HepG2 (cell line): ENCODE measurements around the gene SLC2A11. TPM values are rescaled to one million over a fixed set of nuclear protein-coding genes. Genes with fewer than 3 reads are reported as not detected.

Experiments
- ARID5B ChIP-seq: IDR thresholded peaks from 2 replicates; pipeline ENCODE4 v1.4.0; 2020; ENCODE audit warnings: mild to moderate bottlenecking, missing genetic modification reagents
- FOXA1 ChIP-seq, 2 experiments: fragments of 450-650 bp in 1 of 2; sonication (generic) in 1 of 2; formaldehyde crosslinking in 1 of 2; IDR thresholded peaks; 2 replicates each; pipeline versions ENCODE4 v1.4.0 to v1.6.1; 2016 to 2020; ENCODE audit warnings: missing genetic modification reagents in 1 of 2
- KMT2B ChIP-seq: IDR thresholded peaks from 2 replicates; pipeline ENCODE4 v1.6.1; 2016; ENCODE audit warnings: missing genetic modification reagents, missing compliant biosample characterization
- MIER2 ChIP-seq: IDR thresholded peaks from 2 replicates; pipeline ENCODE4 v1.6.1; 2016; ENCODE audit warnings: missing biosample characterization, missing genetic modification reagents
- PATZ1 ChIP-seq: sonication (generic); formaldehyde crosslinking; IDR thresholded peaks from 2 replicates; pipeline ENCODE4 v1.4.0; 2020; ENCODE audit warnings: missing genetic modification reagents
- PRMT3 ChIP-seq: sonication (generic); formaldehyde crosslinking; IDR thresholded peaks from 2 replicates; pipeline ENCODE4 v1.8.1; 2022; ENCODE audit warnings: low read depth, mild to moderate bottlenecking, moderate library complexity, missing genetic modification reagents, borderline replicate concordance
- ZC3H13 ChIP-seq: sonication (generic); formaldehyde crosslinking; IDR thresholded peaks from 2 replicates; pipeline ENCODE4 v1.8.1; 2023; ENCODE audit warnings: mild to moderate bottlenecking, missing genetic modification reagents, moderate library complexity
- ZMYM4 ChIP-seq: sonication (generic); formaldehyde crosslinking; IDR thresholded peaks from 2 replicates; pipeline ENCODE4 v1.8.1; 2023; ENCODE audit warnings: mild to moderate bottlenecking, missing genetic modification reagents
- ZNF34 ChIP-seq: sonication (generic); formaldehyde crosslinking; IDR thresholded peaks from 2 replicates; pipeline ENCODE4 v1.4.0; 2020; ENCODE audit warnings: mild to moderate bottlenecking, missing genetic modification reagents, borderline replicate concordance
- ZNF530 ChIP-seq: sonication (generic); formaldehyde crosslinking; IDR thresholded peaks from 2 replicates; pipeline ENCODE4 v1.5.0; 2020; ENCODE audit warnings: low read depth, mild to moderate bottlenecking, missing genetic modification reagents
- ZNF747 ChIP-seq: sonication (generic); formaldehyde crosslinking; IDR thresholded peaks from 2 replicates; pipeline ENCODE4 v1.8.1; 2023; ENCODE audit warnings: missing genetic modification reagents, mild to moderate bottlenecking, borderline replicate concordance
- ZNF775 ChIP-seq: sonication (generic); formaldehyde crosslinking; IDR thresholded peaks from 2 replicates; pipeline ENCODE4 v1.4.0; 2020; ENCODE audit warnings: missing genetic modification reagents, mild to moderate bottlenecking, moderate library complexity, borderline replicate concordance
- ZNF891 ChIP-seq: sonication (generic); formaldehyde crosslinking; IDR thresholded peaks from 2 replicates; pipeline ENCODE4 v1.5.0; 2020; ENCODE audit warnings: mild to moderate bottlenecking, missing genetic modification reagents
- ZZZ3 ChIP-seq: sonication (generic); formaldehyde crosslinking; IDR thresholded peaks from 2 replicates; pipeline ENCODE4 v1.4.0; 2020; ENCODE audit warnings: missing genetic modification reagents, mild to moderate bottlenecking, borderline replicate concordance
- polyA plus RNA-seq, 8 experiments: library from polyadenylated mRNA; depleted of rRNA in 3 of 8; stranded (reverse) in 7 of 8; unstranded in 1 of 8; fragments of >200 nt; fragmentation: Illumina TruSeq in 4 of 8; extraction: Trizol in 4 of 8; gene quantifications; 2 replicates each; pipeline versions ENCODE4 v1.2.1 to v1.2.3, GENCODE V29; 2011 to 2016; ENCODE audit warnings: low read depth in 4 of 8, missing spikeins in 1 of 8, mixed read lengths in 1 of 8; ENCODE audit not compliant: insufficient read depth in 1 of 8
- total RNA-seq, 5 experiments: library from RNA; depleted of rRNA; stranded (reverse); fragments of >200 nt; fragmentation: Illumina TruSeq; extraction: Trizol; gene quantifications; 2 replicates each; pipeline ENCODE4 v1.2.3, GENCODE V29; 2016; ENCODE audit warnings: low read depth in 1 of 5
- TF ChIP-seq, protein P1 (sequence below): sonication (generic); formaldehyde crosslinking; IDR thresholded peaks from 2 replicates; pipeline ENCODE4; 2020; ENCODE audit warnings: missing genetic modification reagents, mild to moderate bottlenecking, borderline replicate concordance
- TF ChIP-seq, protein P2 (sequence below): sonication (generic); formaldehyde crosslinking; IDR thresholded peaks from 2 replicates; pipeline ENCODE4 v1.5.0; 2020; ENCODE audit warnings: missing genetic modification reagents, mild to moderate bottlenecking, borderline replicate concordance

Gene SLC2A11
- total and polyA plus RNA-seq, 2 of the 13 experiments (the other 11 are each of a cell fraction or from before 2014, with no cell fraction given), result 15.2 to 15.4 TPM

GRCh38 chr22:23894710-23895598, 37.3 kb downstream of the SLC2A11 start (continued):
- 0 out of 2 replicates have a peak, but pooled peaks have one; percentile 64 for TF ChIP-seq ZZZ3
- no peak for TF ChIP-seq ZNF891 (CRISPR knock-in tag)
- TF ChIP-seq, protein P1, sequence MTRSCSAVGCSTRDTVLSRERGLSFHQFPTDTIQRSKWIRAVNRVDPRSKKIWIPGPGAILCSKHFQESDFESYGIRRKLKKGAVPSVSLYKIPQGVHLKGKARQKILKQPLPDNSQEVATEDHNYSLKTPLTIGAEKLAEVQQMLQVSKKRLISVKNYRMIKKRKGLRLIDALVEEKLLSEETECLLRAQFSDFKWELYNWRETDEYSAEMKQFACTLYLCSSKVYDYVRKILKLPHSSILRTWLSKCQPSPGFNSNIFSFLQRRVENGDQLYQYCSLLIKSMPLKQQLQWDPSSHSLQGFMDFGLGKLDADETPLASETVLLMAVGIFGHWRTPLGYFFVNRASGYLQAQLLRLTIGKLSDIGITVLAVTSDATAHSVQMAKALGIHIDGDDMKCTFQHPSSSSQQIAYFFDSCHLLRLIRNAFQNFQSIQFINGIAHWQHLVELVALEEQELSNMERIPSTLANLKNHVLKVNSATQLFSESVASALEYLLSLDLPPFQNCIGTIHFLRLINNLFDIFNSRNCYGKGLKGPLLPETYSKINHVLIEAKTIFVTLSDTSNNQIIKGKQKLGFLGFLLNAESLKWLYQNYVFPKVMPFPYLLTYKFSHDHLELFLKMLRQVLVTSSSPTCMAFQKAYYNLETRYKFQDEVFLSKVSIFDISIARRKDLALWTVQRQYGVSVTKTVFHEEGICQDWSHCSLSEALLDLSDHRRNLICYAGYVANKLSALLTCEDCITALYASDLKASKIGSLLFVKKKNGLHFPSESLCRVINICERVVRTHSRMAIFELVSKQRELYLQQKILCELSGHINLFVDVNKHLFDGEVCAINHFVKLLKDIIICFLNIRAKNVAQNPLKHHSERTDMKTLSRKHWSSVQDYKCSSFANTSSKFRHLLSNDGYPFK, result 0 out of 2 replicates have a peak, but pooled peaks have one; percentile 37
- peak; percentile 18; the same call in 1 of the 2 replicates for TF ChIP-seq ARID5B
- TF ChIP-seq ZC3H13 (CRISPR knock-in tag), result 0 out of 2 replicates have a peak, but pooled peaks have one; percentile 21
- TF ChIP-seq, protein P2, sequence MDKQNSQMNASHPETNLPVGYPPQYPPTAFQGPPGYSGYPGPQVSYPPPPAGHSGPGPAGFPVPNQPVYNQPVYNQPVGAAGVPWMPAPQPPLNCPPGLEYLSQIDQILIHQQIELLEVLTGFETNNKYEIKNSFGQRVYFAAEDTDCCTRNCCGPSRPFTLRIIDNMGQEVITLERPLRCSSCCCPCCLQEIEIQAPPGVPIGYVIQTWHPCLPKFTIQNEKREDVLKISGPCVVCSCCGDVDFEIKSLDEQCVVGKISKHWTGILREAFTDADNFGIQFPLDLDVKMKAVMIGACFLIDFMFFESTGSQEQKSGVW, result no peak; the same call in 1 of the 2 replicates
- TF ChIP-seq ZMYM4 (CRISPR knock-in tag), result peak; percentile 31; the same call in 1 of the 2 replicates
- TF ChIP-seq MIER2 (CRISPR knock-in tag), result no peak
- TF ChIP-seq KMT2B (CRISPR knock-in tag), result peak; percentile 45; the same call in 1 of the 2 replicates
- 0 out of 2 replicates have a peak, but pooled peaks have one; percentile 21 for TF ChIP-seq ZNF775 (CRISPR knock-in tag)
- peak; percentile 49; the same call in 1 of the 2 replicates for TF ChIP-seq PATZ1
- 0 out of 2 replicates have a peak, but pooled peaks have one; percentile 48 for TF ChIP-seq ZNF34 (CRISPR knock-in tag)
- TF ChIP-seq PRMT3 (CRISPR knock-in tag), result 0 out of 2 replicates have a peak, but pooled peaks have one; percentile 62
- TF ChIP-seq ZNF530 (CRISPR knock-in tag), result peak; percentile 81; the same call in 1 of the 2 replicates
- TF ChIP-seq ZNF747 (CRISPR knock-in tag), result no peak
- no peak for TF ChIP-seq FOXA1 (IDR thresholded peaks at IDR 0.05)
- peak; percentile 16; the same call in 1 of the 2 replicates for TF ChIP-seq FOXA1 (CRISPR knock-in tag; IDR thresholded peaks at IDR 0.05)
